Measurements from ENCODE around the gene WEE1. TPM values are rescaled to one million over a fixed set of nuclear protein-coding genes. Genes with fewer than 3 reads are reported as not detected.

WEE1 gene
- total RNA-seq, 2 experiments from 2014 or later = 45.2 to 49.2 TPM

DNA sequence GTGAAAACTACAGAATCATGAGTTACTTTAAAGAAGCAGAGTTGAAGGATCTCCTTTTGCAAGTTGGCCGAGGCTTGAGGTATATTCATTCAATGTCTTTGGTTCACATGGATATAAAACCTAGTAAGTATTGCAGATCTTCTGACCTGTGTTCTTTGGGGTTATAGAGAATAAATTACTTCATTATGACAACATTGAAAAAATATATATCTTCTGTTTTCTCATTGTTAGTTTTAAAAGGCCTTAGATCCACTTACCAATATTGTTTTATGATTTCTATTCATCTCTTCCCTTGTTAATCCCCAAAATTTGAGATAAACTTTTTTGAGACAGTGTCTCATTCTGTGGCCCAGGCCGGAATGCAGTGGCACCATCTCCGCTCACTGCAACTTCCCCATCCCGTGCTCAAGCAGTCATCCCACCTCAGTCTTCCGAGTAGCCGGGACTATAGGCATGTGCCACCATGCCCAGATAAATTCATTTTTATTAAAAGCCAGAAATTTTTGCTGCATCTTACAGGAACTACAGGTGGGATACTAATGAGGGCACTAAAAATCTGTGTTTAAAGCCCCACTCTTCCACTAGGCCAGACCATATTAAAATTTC, 8.2 kb downstream of the WEE1 start:
- POLR2A ChIA-PET = no interaction called here
- peaks cover 76% of the 10 kb centered on the region for H3K36me3 Mint-ChIP-seq (ENCODE audit: low read depth)

DNA sequence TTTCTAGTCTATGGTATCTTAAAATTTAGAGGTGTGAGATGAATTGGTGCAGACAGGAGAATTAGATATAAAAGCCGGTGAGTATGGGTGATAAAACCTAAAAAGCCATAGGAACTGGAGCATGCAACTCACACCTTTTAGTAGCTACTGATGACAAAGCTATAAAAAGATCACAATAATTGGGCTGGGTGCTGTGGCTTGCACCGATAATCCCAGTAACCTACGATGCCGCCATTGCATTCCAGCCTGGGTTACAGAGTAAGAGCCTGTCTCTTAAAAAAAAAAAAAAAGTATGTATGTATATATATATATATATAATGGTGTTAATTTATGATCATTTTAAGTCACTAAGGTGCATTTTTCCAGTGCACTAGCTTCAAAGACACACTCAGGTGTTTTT, 17.2 kb downstream of the WEE1 start:
- TF ChIP-seq, protein P1, sequence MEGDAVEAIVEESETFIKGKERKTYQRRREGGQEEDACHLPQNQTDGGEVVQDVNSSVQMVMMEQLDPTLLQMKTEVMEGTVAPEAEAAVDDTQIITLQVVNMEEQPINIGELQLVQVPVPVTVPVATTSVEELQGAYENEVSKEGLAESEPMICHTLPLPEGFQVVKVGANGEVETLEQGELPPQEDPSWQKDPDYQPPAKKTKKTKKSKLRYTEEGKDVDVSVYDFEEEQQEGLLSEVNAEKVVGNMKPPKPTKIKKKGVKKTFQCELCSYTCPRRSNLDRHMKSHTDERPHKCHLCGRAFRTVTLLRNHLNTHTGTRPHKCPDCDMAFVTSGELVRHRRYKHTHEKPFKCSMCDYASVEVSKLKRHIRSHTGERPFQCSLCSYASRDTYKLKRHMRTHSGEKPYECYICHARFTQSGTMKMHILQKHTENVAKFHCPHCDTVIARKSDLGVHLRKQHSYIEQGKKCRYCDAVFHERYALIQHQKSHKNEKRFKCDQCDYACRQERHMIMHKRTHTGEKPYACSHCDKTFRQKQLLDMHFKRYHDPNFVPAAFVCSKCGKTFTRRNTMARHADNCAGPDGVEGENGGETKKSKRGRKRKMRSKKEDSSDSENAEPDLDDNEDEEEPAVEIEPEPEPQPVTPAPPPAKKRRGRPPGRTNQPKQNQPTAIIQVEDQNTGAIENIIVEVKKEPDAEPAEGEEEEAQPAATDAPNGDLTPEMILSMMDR (IDR thresholded peaks at IDR 0.05) = no peak
- H3K9me3 Mint-ChIP-seq = no peaks in the 10 kb centered on the region
- no peaks in the 10 kb centered on the region for H3K27me3 Mint-ChIP-seq
- intact Hi-C loops (cut with micrococcal nuclease) = no loop called here
- no peak for DNase-seq
- peaks cover 2% of the 10 kb centered on the region for H3K4me1 Mint-ChIP-seq (ENCODE audit: low read depth)
- no peak overlapping the region for H3K4me3 Mint-ChIP-seq
- ATAC-seq = no peak
- CTCF ChIA-PET = interaction anchor here (1.1 to 2.1 kb wide), 3 partner anchors 10 to 55 kb away, joined by 5 to 8 read pairs (median 5); no protein-coding TSS in a partner anchor
- POLR2A ChIA-PET = interaction anchor here (0.6 to 2.0 kb wide), 7 partner anchors 10 to 157 kb away, joined by 3 to 8 read pairs (median 3); partner anchors contain the start of gene WEE1
- H3K27ac Mint-ChIP-seq = no peak overlapping the region
- H3K36me3 Mint-ChIP-seq (ENCODE audit: low read depth) = peaks cover 31% of the 10 kb centered on the region

More for the DNA sequence above, 8.2 kb downstream of the WEE1 start:
- ATAC-seq (no peak), DNase-seq (no peak)
- Mint-ChIP-seq H3K4me3 (no peak overlapping the region), H3K27ac (no peak overlapping the region), H3K4me1 (ENCODE audit: low read depth) (peaks cover 15% of the 10 kb centered on the region), H3K9me3 (no peaks in the 10 kb centered on the region), H3K27me3 (no peaks in the 10 kb centered on the region)
- CTCF ChIA-PET = interaction anchor here (0.7 to 1.3 kb wide), 3 partner anchors 31 to 47 kb away, joined by 3 to 4 read pairs (median 3); no protein-coding TSS in a partner anchor
- TF ChIP-seq, protein P1 (IDR thresholded peaks at IDR 0.05) = no peak
- intact Hi-C loops (cut with micrococcal nuclease) = no loop called here

DNA sequence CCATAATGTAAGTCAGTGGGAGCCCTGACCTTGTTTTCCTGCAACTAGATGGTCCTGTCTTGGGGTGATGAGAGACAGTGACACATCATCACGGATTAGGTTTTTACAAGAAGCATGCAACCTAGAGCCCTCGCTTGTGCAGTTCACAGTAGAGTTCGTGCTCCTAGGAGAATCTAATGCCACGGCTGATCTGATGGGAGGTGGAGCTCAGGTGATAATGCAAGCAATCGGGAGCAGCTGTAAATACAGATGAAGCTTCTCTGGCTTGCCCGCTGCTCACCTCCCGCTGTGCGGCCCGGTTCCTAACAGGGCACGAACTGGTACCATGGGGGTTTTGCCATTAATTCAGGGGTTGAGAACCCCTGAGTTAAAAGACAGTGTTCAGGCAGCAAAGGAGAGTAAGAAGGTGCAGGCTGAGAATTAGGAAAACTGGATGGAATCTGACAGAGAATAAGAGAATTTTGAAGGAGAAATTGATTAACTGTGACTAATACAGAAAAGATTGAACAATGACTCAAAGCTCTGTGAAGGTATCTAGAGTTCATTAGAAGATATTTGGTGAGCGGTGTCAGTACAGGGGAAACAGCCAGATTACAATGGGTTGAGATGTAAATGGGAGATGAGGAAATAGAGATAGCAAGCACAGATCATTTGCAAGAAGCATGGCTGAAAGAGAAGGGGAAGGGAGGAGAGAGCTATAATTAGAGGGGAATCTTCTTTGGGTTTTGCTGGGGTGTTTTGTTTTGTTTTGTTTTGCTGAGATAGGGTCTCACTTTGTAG, 21.0 kb downstream of the WEE1 start:
- Mint-ChIP-seq H3K4me1 (ENCODE audit: low read depth) (no peaks in the 10 kb centered on the region), H3K36me3 (ENCODE audit: low read depth) (peaks cover 4% of the 10 kb centered on the region), H3K27me3 (no peaks in the 10 kb centered on the region), H3K4me3 (no peak overlapping the region), H3K9me3 (no peaks in the 10 kb centered on the region), H3K27ac (no peak overlapping the region)
- ChIA-PET POLR2A (interaction anchor here (0.5 to 1.5 kb wide), 2 partner anchors 17 to 722 kb away, joined by 4 read pairs; no protein-coding TSS in a partner anchor), CTCF (interaction anchor here (1.6 to 1.7 kb wide), 2 partner anchors 18 to 60 kb away, joined by 3 to 6 read pairs; no protein-coding TSS in a partner anchor)
- ATAC-seq (no peak), DNase-seq (no peak)
- intact Hi-C loops (cut with micrococcal nuclease) = no loop called here
- TF ChIP-seq, protein P1 (IDR thresholded peaks at IDR 0.05) = no peak

DNA sequence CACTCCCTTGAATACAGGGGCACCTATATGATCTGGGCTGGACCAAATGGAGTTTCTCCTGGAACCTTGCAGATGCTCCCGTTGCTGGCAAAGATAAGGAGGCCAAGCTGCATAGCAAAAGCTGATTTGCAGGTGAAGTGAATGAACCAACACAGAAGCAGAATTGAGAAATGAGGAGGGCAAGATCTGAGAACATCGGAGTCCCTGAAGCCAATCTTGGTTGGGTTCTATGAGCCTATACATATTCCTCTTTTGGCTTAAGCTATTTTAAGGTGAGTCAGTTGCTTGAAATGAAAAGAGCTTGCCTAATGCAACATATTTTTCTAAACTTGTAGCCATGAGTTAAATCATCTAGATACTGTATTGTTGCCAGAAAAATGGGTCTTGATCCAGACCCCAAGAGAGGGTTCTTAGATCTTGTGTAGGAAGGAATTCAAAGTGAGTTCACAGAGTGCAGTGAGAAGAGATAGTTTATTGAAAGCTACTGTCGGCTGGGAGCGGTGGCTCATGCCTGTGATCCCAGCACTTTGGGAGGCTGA, 23.5 kb downstream of the WEE1 start:
- ChIA-PET CTCF (interaction anchor here (1.0 to 2.2 kb wide), 6 partner anchors 9 to 151 kb away, joined by 3 to 8 read pairs (median 4); no protein-coding TSS in a partner anchor), POLR2A (interaction anchor here (1.0 to 1.9 kb wide), 6 partner anchors 9 to 162 kb away, joined by 3 to 6 read pairs (median 3); partner anchors contain the start of gene WEE1)
- H3K27me3 Mint-ChIP-seq = no peaks in the 10 kb centered on the region
- intact Hi-C loops (cut with micrococcal nuclease) = no loop called here
- H3K4me1 Mint-ChIP-seq (ENCODE audit: low read depth) = peaks cover 18% of the 10 kb centered on the region
- ATAC-seq = no peak
- H3K9me3 Mint-ChIP-seq = no peaks in the 10 kb centered on the region
- H3K36me3 Mint-ChIP-seq (ENCODE audit: low read depth) = no peaks in the 10 kb centered on the region
- no peak overlapping the region for H3K4me3 Mint-ChIP-seq
- no peak overlapping the region for H3K27ac Mint-ChIP-seq
- DNase-seq = no peak
- TF ChIP-seq, protein P1 (IDR thresholded peaks at IDR 0.05) = no peak

All from activated CD8-positive, alpha-beta T cell treated with anti-CD3 and anti-CD28 coated beads for 36 hours (primary cell).